HEK293T (cell line): ENCODE results near the gene SIAE.
A peak's percentile ranks its signal among the peaks of the same experiment; 100 is the strongest.

Experiments used
- ARNT ChIP-seq: fragments of 450-650 bp; IDR thresholded peaks from 2 replicates; pipeline ENCODE4 v1.6.1; 2017; ENCODE audit warnings: mild to moderate bottlenecking
- BHLHE40 ChIP-seq: fragments of 450-650 bp; IDR thresholded peaks from 2 replicates; pipeline ENCODE4 v1.6.1; 2016; ENCODE audit warnings: mild to moderate bottlenecking, moderate library complexity, borderline replicate concordance
- CTBP1 ChIP-seq: fragments of 450-650 bp; IDR thresholded peaks from 2 replicates; pipeline ENCODE4 v1.6.1; 2016; ENCODE audit warnings: borderline replicate concordance
- FOXA1 ChIP-seq: fragments of 450-650 bp; IDR thresholded peaks from 2 replicates; pipeline ENCODE4 v1.6.1; 2016; ENCODE audit warnings: mild to moderate bottlenecking
- FOXK2 ChIP-seq: fragments of 450-650 bp; IDR thresholded peaks from 2 replicates; pipeline ENCODE4 v1.6.1; 2016; ENCODE audit warnings: mild to moderate bottlenecking
- FOXM1 ChIP-seq: fragments of 450-650 bp; IDR thresholded peaks from 2 replicates; pipeline ENCODE4 v1.6.1; 2017; ENCODE audit warnings: mild to moderate bottlenecking, borderline replicate concordance
- L3MBTL2 ChIP-seq: fragments of 450-650 bp; conservative IDR thresholded peaks from 2 replicates; pipeline ENCODE4 v1.6.1; 2016; ENCODE audit warnings: mild to moderate bottlenecking
- LEF1 ChIP-seq: fragments of 450-650 bp; IDR thresholded peaks from 2 replicates; pipeline ENCODE4 v1.6.1; 2017; ENCODE audit warnings: mild to moderate bottlenecking, borderline replicate concordance
- NFRKB ChIP-seq: fragments of 450-650 bp; IDR thresholded peaks from 2 replicates; pipeline ENCODE4 v1.6.1; 2016; ENCODE audit warnings: mild to moderate bottlenecking, moderate library complexity
- PKNOX1 ChIP-seq: fragments of 450-650 bp; IDR thresholded peaks from 2 replicates; pipeline ENCODE4 v1.6.1; 2016
- SP1 ChIP-seq: fragments of 450-650 bp; IDR thresholded peaks from 2 replicates; pipeline ENCODE4 v1.6.1; 2017
- SUZ12 ChIP-seq: fragments of 450-650 bp; IDR thresholded peaks from 2 replicates; pipeline ENCODE4 v1.6.1; 2016; ENCODE audit warnings: mild to moderate bottlenecking
- TARDBP ChIP-seq: fragments of 450-650 bp; IDR thresholded peaks from 2 replicates; pipeline ENCODE4 v1.6.1; 2016
- ZNF384 ChIP-seq: fragments of 450-650 bp; IDR thresholded peaks from 2 replicates; pipeline ENCODE4 v1.6.1; 2016

GRCh38 chr11:124618863-124619262 is 54.7 kb downstream of the SIAE start:
- no peak for TF ChIP-seq FOXM1
- TF ChIP-seq SP1: no peak
- no peak for TF ChIP-seq ZNF384
- TF ChIP-seq LEF1: no peak
- TF ChIP-seq BHLHE40: no peak
- TF ChIP-seq FOXA1: no peak
- no peak for TF ChIP-seq ARNT
- no peak for TF ChIP-seq SUZ12
- no peak for TF ChIP-seq FOXK2
- no peak for TF ChIP-seq NFRKB
- TF ChIP-seq L3MBTL2: no peak
- no peak for TF ChIP-seq CTBP1
- 0 out of 2 replicates have a peak, but pooled peaks have one; percentile 21 for TF ChIP-seq PKNOX1
- no peak for TF ChIP-seq TARDBP
